Left colon (tissue), 2 donors: Measurements from ENCODE around the gene GYS1. TPM values are rescaled to one million over a fixed set of nuclear protein-coding genes. Genes with fewer than 3 reads are reported as not detected.
"Not testable (repeated sequence)": the region's sequence is repeated elsewhere in the genome, so short reads cannot be mapped to it uniquely, and the experiment has no call there.

ENCODE experiments used
- ATAC-seq: fragments of 200-7000 bp; cut with Tn5 transposase; one replicate; pipeline ENCODE4 v1.9.1; 2020; ENCODE audit warnings: mild to moderate bottlenecking, moderate library complexity
- DNase-seq, 2 donors: peaks; one replicate each; pipeline ENCODE4 v3.0.0-alpha.2; 2020
- intact Hi-C, 2 donors: fragments of 100-400 bp; cut with DNase I in 1 of 2; cut with micrococcal nuclease in 1 of 2; formaldehyde crosslinking; loops; one replicate each; pipeline versions ENCODE4 v1.11.2 to v1.14.0; 2022; cut with DNase I, micrococcal nuclease
- total RNA-seq, 2 donors: library from RNA; stranded (reverse); fragmentation: NEBNext Ultra II Directional; extraction: Animal tissue kit (Norgen Biotek cat#: 25700); gene quantifications; one replicate each; pipeline ENCODE4 v1.2.1, GENCODE V29; 2021
- donor health status: DM: no; HTN: no; CAD: no.
- donor health status: DM: yes; HTN: yes; CAD: no.

The GYS1 gene
- total RNA-seq, 2 donors from 2014 or later, result 41.4 to 48.6 TPM

- DNase-seq (peak; percentile 60 to 89), ATAC-seq (peak; percentile 81)
- intact Hi-C loops, result no loop called here
Measured at GRCh38 chr19:49019242-49019932, 26.3 kb upstream of the GYS1 start.

GRCh38 chr19:49018388-49019241 lies 25.5 kb upstream of the GYS1 start:
- ATAC-seq, result peak; percentile 23
- intact Hi-C loops, result not testable (repeated sequence)
- DNase-seq, result peak in 1 of 2 donors; percentile 53

GRCh38 chr19:49017666-49018351 lies 24.7 kb upstream of the GYS1 start:
- DNase-seq (peak; percentile 46 to 63), ATAC-seq (peak; percentile 54)
- intact Hi-C loops, result no loop called here

GRCh38 chr19:49017041-49017665 lies 24.0 kb upstream of the GYS1 start, which contains the start of gene LHB:
LHB (minus strand) TSS chr19:49017091; CDS start chr19:49017081, 10 bp downstream.
- no peak for DNase-seq
- intact Hi-C loops, result no loop called here
- ATAC-seq, result no peak

- intact Hi-C loops, result no loop called here
- DNase-seq, result no peak
- ATAC-seq, result no peak
Measured at GRCh38 chr19:49016067-49016839, 23.1 kb upstream of the GYS1 start.

- intact Hi-C loops, result no loop called here
Measured at GRCh38 chr19:49014870-49015255, 21.8 kb upstream of the GYS1 start.

GRCh38 chr19:49014123-49014869 lies 21.2 kb upstream of the GYS1 start:
- intact Hi-C loops, result no loop called here
- DNase-seq (no peak), ATAC-seq (no peak)

More at GRCh38 chr19:49014870-49015255, 21.8 kb upstream of the GYS1 start:
- ATAC-seq (no peak), DNase-seq (no peak)

- ATAC-seq, result no peak
- no peak for DNase-seq
- intact Hi-C loops, result no loop called here
Measured at GRCh38 chr19:49011194-49011593, 18.1 kb upstream of the GYS1 start.

GRCh38 chr19:49010453-49010852 lies 17.3 kb upstream of the GYS1 start:
- intact Hi-C loops, result no loop called here
- ATAC-seq (no peak), DNase-seq (no peak)

GRCh38 chr19:49009828-49010227 lies 16.7 kb upstream of the GYS1 start:
- intact Hi-C loops, result no loop called here
- DNase-seq (no peak), ATAC-seq (no peak)

- ATAC-seq (no peak), DNase-seq (no peak)
- intact Hi-C loops, result no loop called here
Measured at GRCh38 chr19:49006905-49007304, 13.8 kb upstream of the GYS1 start.

GRCh38 chr19:49004964-49005614 lies 12.0 kb upstream of the GYS1 start:
- no peak for ATAC-seq
- DNase-seq, result no peak
- intact Hi-C loops, result no loop called here

GRCh38 chr19:49004133-49004532 lies 11.0 kb upstream of the GYS1 start:
- no peak for DNase-seq
- intact Hi-C loops, result no loop called here
- no peak for ATAC-seq

- ATAC-seq (peak; percentile 85), DNase-seq (peak in 1 of 2 donors; percentile 72)
- intact Hi-C loops, result no loop called here
Measured at GRCh38 chr19:48999481-49000325, 6.6 kb upstream of the GYS1 start.

- intact Hi-C loops, result no loop called here
- peak in 1 of 2 donors; percentile 76 for DNase-seq
- no peak for ATAC-seq
Measured at GRCh38 chr19:48997972-48998371, 4.9 kb upstream of the GYS1 start.

- ATAC-seq, result no peak
- intact Hi-C loops, result no loop called here
Measured at GRCh38 chr19:48994035-48994386, 902 bp upstream of the GYS1 start.

More at GRCh38 chr19:48994035-48994386, 902 bp upstream of the GYS1 start:
- no peak for DNase-seq
